ENCODE measurements around the gene IDUA.

GRCh38 chr4:960636-961350, 26.1 kb upstream of the IDUA start:
- TF ChIP-seq, protein P1, sequence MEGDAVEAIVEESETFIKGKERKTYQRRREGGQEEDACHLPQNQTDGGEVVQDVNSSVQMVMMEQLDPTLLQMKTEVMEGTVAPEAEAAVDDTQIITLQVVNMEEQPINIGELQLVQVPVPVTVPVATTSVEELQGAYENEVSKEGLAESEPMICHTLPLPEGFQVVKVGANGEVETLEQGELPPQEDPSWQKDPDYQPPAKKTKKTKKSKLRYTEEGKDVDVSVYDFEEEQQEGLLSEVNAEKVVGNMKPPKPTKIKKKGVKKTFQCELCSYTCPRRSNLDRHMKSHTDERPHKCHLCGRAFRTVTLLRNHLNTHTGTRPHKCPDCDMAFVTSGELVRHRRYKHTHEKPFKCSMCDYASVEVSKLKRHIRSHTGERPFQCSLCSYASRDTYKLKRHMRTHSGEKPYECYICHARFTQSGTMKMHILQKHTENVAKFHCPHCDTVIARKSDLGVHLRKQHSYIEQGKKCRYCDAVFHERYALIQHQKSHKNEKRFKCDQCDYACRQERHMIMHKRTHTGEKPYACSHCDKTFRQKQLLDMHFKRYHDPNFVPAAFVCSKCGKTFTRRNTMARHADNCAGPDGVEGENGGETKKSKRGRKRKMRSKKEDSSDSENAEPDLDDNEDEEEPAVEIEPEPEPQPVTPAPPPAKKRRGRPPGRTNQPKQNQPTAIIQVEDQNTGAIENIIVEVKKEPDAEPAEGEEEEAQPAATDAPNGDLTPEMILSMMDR (IDR thresholded peaks at IDR 0.05; ENCODE audit: low read depth, low read length, missing input control), result no peak
- TF ChIP-seq, protein P2, sequence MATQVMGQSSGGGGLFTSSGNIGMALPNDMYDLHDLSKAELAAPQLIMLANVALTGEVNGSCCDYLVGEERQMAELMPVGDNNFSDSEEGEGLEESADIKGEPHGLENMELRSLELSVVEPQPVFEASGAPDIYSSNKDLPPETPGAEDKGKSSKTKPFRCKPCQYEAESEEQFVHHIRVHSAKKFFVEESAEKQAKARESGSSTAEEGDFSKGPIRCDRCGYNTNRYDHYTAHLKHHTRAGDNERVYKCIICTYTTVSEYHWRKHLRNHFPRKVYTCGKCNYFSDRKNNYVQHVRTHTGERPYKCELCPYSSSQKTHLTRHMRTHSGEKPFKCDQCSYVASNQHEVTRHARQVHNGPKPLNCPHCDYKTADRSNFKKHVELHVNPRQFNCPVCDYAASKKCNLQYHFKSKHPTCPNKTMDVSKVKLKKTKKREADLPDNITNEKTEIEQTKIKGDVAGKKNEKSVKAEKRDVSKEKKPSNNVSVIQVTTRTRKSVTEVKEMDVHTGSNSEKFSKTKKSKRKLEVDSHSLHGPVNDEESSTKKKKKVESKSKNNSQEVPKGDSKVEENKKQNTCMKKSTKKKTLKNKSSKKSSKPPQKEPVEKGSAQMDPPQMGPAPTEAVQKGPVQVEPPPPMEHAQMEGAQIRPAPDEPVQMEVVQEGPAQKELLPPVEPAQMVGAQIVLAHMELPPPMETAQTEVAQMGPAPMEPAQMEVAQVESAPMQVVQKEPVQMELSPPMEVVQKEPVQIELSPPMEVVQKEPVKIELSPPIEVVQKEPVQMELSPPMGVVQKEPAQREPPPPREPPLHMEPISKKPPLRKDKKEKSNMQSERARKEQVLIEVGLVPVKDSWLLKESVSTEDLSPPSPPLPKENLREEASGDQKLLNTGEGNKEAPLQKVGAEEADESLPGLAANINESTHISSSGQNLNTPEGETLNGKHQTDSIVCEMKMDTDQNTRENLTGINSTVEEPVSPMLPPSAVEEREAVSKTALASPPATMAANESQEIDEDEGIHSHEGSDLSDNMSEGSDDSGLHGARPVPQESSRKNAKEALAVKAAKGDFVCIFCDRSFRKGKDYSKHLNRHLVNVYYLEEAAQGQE (IDR thresholded peaks at IDR 0.05), result no peak
- TF ChIP-seq SP1 (IDR thresholded peaks at IDR 0.05), result no peak
- TF ChIP-seq HNF4A (conservative IDR thresholded peaks at IDR 0.05), result no peak

Measured in liver (tissue), 3 donors.